NCI-H748 (cell line): ENCODE results near the gene NADK2.
"Not testable (repeated sequence)": the region's sequence is repeated elsewhere in the genome, so short reads cannot be mapped to it uniquely, and the experiment has no call there.

ENCODE experiments used
- DNase-seq: peaks from one replicate; lab custom pipeline; 2025; ENCODE audit not compliant: unreplicated experiment; lab: John Stamatoyannopoulos, UW

The NADK2 gene

GRCh38 chr5:36208786-36209185, 32.9 kb downstream of the NADK2 start:
- DNase-seq: no peak

- no peak for DNase-seq
Measured at GRCh38 chr5:36206913-36207312, 34.8 kb downstream of the NADK2 start.

- DNase-seq: no peak
Measured at GRCh38 chr5:36205329-36205728, 36.4 kb downstream of the NADK2 start.

- DNase-seq: no peak
Measured at GRCh38 chr5:36202521-36202961, 39.2 kb downstream of the NADK2 start.

GRCh38 chr5:36200513-36200912, 41.2 kb downstream of the NADK2 start:
- no peak for DNase-seq

- no peak for DNase-seq
Measured at GRCh38 chr5:36199620-36200019, 42.1 kb downstream of the NADK2 start.

- peak; percentile 90 for DNase-seq
Measured at GRCh38 chr5:36198783-36199182, 42.9 kb downstream of the NADK2 start.

- no peak for DNase-seq
Measured at GRCh38 chr5:36198281-36198680, 43.4 kb downstream of the NADK2 start.

GRCh38 chr5:36193746-36194145, 48.0 kb downstream of the NADK2 start:
- DNase-seq: no peak

- not testable (repeated sequence) for DNase-seq
Measured at GRCh38 chr5:36184408-36184807, 57.3 kb downstream of the NADK2 start.

- DNase-seq: no peak
Measured at GRCh38 chr5:36181774-36182173, 60.0 kb downstream of the NADK2 start.

- DNase-seq: no peak
Measured at GRCh38 chr5:36180556-36181350, 61.0 kb downstream of the NADK2 start.

- no peak for DNase-seq
Measured at GRCh38 chr5:36179950-36180349, 61.8 kb downstream of the NADK2 start.

- DNase-seq: no peak
Measured at GRCh38 chr5:36178524-36178890, 63.2 kb downstream of the NADK2 start.

GRCh38 chr5:36177715-36178523, 63.8 kb downstream of the NADK2 start:
- DNase-seq: peak; percentile 72

- DNase-seq: no peak
Measured at GRCh38 chr5:36177154-36177553, 64.6 kb downstream of the NADK2 start.

GRCh38 chr5:36175043-36175442, 66.7 kb downstream of the NADK2 start:
- no peak for DNase-seq

GRCh38 chr5:36174119-36174518, 67.6 kb downstream of the NADK2 start:
- DNase-seq: no peak

GRCh38 chr5:36173426-36173825, 68.3 kb downstream of the NADK2 start:
- no peak for DNase-seq

- no peak for DNase-seq
Measured at GRCh38 chr5:36172599-36172998, 69.1 kb downstream of the NADK2 start.

GRCh38 chr5:36170832-36171424, 70.8 kb downstream of the NADK2 start:
- DNase-seq: no peak

- DNase-seq: no peak
Measured at GRCh38 chr5:36168737-36169136, 73.0 kb downstream of the NADK2 start.
